GM18519 (cell line): ENCODE data around the gene TDP1.
A peak's percentile ranks its signal among the peaks of the same experiment; 100 is the strongest.

ENCODE experiments used
- ATAC-seq: cut with Tn5 transposase; IDR thresholded peaks from one replicate; pipeline ENCODE4 v1.9.1; 2021; ENCODE audit warnings: mild to moderate bottlenecking, moderate library complexity; ENCODE audit not compliant: unreplicated experiment, low FRiP score

TDP1 gene

DNA sequence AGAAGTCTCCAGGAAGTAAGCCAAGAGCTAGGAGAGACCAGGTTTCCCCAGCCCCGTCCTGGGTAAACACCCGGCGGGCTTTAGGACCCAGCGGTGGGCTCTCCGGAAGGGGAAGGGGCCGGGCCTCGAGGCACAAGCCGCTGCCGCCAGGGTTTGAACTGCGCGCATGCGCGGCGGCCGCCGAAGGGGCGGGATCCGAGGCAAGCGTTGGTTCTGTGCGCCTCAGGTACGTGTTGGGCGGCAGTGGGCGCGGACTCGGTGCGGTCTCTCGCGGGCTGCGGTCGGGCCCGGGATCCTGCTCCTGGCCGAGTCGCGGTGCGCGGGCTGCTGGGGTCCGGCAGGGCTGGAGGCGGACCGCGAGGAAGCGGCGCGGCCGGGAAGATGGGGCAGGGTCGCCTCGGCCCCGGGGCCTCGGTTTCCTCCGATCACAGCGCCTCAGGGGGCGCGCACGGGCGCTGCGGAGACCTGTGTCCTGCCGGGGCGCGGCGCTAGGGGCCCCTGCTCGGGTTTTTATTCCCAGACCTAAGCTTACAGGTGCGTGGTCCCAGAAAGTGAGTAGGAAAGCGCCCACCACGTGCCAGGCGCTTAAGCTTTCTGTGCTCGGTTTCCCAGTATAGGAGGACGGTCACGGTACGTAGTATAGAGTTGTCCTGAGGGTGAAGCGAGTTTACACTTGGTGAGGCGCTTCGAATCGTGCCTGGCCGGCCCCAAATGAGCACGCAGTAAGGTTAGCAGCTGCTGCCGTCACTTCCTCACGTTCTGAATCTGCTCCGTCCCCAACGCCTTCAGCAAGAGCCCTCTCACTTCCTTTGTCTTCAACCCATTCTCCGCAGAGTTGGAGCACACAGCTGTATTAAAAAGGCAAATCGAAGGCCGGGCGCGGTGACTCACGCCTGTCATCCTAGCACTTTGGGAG, at the start of gene TDP1:
Gene TDP1, plus strand, starts transcription at position 183 of the 916 bp plus-strand sequence. CDS start 7,188 bp downstream, outside the sequence.
- peak; percentile 53 for ATAC-seq

DNA sequence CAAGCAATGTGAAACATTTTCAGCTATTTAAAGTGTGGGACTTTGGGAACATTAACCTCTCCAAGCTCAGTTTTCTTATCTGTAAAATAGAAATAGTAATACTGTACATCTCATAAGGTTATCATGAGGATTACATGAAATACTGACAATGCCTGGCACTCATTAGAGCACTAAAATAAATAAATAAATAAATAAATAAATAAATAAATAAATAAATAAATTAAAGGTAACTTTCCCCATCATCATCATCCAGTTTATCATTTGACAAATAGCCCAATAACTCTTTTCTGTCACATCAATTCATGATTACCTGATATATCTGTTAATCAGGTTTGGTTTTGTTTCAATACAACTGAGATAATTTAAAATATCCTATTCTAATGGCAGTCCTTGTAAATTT, 49.7 kb upstream of the TDP1 start:
- ATAC-seq: no peak

DNA sequence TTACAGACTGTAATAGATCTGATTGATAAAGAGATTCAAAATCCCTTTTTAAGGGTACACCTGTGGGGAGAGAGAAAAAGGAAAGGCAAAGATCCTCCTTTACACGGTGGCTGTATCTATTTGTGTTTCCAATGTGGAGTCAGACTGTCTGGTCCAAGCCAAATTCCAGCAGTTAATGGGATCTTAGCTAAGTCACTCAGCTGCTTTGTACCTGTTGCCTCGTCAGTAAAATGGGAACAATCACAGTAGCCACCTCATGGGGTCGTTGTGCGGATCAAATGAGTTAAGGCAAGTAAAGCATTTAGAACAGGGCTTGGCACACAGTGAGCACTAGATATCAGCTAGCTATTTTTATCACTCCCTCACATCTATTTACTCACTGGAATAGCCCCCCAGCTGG, 48.1 kb upstream of the TDP1 start:
- ATAC-seq: no peak

DNA sequence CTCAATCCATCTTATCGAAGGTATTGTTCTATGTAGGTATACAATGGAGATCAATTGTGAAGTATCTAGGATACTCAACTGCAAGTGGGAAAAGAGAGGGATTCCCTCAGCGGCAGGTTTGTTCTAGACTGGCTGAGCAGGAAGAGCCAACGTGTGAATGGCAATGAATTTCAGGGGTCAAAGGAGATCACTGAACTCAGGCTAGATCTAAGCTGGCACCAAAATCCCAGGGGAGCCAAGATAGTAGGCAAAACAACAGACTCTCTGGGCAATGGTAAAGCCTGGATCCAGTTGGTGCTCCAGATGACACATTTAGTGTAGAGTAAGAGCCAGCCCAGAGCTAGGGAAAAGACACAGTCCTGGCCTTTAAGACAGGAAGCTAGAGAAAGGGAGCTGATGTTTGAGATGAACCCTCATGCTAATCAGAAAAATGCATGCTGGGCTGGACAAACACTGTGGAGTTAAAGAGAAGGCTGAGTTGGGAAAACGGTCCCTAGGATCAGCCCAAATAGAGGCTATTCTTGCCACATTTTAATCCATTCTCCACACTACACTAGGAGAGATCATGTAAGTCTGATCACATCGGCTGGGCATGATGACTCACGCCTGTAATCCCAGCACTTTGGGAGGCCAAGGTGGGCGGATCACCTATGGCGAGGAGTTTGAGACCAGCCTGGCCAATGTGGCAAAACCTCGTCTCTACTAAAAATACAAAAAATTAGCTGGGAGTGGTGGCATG, 46.8 kb upstream of the TDP1 start:
- no peak for ATAC-seq

DNA sequence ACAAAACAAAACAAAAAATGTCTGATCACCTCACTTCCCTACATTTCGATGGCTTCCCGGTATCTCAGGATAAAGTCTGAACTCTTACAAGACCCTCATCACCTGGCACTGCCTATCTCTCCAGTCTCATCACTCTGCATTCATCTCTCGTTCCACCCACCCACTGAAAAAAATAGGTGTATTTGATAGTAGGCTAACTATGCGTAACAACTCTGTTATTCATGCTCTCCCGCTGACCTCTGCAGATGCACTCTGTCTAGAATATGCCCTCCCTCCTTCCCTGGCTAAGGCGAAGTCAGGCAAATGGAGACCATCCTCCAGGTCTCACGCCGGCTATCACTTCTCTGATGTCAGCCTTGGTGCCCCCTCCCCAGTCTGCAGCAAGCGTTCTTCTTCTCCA, 46.1 kb upstream of the TDP1 start:
- no peak for ATAC-seq

DNA sequence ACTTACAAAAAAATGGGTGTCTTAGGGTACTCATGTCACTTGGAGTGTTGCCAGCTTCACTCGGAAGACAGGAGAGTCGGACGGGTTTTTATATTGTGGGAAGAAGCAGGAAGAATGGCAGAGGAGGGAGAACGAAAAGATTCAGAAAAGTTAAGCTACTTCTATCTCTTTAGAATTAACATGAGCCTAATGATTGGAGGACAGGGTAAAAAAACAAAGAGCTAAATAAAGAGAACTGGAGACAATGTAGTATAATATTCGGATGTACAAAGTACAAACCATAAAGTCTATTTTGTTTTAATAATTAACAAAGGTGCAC, 45.1 kb upstream of the TDP1 start:
- no peak for ATAC-seq

DNA sequence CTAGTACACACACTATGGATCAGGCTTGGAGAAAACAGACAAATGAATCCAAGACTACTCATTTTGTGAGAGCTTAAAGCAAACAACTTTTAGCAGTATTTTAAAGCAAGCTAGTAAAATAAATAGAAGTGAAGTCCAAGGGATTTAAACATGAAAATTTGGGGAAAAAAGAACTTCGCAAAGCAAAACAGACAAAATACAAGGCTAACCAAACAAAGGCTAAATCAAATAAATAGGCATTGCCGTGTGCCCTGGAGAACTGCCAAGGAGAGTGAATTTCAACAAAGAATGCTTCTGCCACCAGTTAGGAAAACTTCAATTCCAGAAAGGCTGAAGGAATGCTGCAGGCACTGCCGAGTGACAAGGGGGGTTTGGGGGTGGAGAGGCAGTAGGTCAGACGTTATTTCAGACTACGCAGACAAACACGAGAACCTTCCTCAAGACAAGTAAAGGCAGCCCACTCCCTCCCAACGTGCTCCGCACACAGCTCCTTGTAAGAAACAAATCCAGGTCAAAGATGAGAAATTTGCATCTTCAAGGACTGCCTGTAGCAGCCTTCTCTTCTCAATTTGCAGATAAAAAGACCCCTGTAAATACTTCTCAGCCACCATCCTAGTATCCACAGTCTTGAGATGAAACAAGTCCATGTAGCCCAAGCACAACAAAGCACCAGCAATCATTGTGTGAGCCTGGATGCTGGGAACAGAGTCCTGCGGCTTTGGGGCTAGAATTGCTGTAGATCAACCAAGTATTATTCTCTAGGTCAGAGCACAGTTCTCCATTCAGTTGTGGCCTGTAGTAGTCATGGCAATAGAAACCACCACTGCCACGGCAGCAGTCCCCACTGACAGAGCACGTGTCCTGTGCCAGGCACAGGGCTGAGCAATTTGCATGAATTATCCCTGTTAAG, 44.5 kb upstream of the TDP1 start:
- ATAC-seq: no peak

DNA sequence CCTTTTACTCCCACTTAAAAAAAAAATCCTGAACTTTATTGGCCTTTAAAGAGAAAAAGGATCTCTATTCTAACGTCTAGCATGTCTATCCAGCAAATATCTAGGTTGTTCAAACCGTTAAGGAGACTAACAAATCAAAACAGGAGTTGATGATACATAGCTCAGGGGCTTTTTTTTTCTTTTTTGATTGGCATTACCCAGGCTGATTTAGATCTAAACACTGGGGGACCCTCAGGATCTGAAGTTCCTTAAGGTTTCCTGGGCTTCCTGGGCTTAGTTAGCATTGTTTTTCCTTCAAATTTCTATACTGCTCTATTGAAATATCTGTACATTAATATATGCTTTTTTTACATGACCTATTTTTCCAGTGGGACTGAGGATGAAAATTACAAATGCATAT, 43.5 kb upstream of the TDP1 start:
- no peak for ATAC-seq

DNA sequence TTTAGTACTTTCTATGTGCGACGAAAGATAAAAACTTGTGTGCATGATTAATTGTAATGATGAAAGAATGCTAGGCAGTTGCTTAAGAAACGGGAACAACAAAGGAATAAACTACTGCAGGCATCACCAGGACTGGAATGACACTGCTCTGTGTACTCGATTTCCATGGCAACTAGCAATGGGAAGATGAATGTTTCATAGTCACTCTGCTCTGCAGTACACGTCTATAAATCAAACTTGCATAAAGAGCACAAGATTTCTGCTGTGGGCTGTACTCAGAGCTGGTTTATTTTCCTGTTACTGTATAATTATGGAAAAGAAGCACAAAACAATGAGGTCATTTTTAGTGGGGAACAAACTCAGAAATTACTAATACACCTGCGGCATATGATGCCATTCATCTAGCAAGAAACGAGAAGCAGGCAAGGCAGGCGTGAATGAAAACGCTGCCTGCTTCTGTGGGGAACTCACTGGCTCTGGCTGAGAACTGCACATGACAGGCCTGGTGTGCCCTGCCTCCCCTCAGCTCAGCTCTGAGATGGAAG, 43.0 kb upstream of the TDP1 start:
- no peak for ATAC-seq

DNA sequence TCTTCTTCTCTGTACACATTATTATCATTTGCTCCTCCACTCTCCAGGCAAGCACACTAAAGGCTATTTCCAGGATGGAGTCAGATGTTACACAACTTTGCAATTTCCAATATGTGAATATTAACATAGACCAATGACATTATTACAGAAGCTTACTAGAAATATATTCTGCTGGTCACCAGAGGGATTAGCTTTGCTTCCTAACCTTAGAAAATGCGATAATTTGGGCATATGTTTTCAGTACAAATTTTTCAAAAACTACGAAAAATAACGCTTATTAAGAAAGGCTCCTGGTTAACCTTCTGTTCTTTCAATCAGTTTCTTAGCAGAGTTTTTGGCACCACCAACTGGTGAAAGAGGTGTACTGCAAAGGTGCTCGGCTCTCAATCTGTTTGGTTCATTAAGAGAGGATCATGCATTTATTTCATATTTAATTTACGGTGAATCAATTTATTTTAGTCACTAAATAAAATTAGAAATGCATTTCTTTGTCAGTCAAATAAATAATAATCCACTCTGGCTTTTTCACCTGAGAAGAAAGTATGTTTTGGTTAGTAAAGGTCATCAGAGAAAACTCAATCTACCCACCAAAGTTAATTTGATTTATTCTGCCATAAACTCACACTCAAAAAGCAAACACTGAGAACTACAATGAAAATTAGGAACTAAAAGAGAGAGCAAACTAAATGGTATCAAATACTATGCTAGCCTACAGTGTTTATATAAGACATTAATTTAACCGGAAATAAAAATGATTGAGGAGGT, 40.4 kb upstream of the TDP1 start:
- ATAC-seq: no peak

DNA sequence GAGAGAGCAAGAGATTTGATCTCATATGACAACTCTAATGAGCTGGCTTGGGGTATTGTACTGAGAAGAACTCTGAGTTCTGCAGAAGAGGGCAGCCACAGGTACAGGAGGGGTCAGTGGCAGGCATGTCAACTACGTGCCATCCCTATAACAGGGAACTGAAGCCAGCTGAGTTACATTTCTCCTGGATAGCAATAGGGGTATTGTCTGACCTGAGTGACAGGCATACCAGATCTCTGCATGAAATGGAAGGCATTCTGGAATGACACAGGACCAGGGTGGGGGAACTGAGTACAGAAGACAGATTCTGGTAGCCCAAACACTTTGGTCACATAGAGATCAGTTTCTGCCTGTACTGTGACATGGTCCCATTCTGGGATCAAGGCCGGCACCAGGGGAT, 37.0 kb upstream of the TDP1 start:
- ATAC-seq: no peak

DNA sequence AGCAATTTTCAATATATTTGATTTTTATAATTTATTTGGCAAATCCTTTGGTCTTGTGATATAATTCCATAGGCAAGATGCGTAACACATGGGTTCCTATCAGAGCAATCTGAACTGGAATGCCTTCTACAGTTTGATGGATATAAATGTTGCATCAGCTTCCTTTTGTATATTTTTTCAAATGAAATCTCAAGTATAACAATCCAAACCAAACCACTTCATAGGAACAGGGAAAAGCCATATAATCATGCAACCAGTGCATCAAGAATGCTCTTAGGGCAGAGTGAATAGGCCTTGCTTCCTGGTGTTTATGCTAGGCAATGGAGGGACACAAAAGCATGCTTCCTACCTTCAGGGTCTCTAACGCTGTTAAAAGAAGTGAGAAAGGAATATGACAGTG, 35.7 kb upstream of the TDP1 start:
- no peak for ATAC-seq

DNA sequence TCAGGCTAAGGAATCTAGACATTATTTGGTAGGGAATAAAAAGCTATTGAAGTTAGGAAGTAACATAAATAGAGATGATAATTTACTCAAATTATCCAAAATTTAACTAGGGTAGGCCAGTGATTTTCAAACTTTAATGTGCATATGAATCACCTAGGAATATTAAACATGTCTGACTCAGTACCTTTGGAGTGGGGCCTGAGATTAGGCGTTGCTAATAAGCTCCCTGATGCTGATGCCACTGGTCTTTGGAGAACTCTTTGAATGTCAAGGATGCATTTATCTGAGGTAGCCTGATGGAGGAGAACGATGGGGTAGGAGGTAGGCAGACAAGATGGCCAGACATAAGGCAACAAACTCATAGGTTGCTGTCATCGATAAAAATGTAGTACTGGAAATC, 34.4 kb upstream of the TDP1 start:
- no peak for ATAC-seq

DNA sequence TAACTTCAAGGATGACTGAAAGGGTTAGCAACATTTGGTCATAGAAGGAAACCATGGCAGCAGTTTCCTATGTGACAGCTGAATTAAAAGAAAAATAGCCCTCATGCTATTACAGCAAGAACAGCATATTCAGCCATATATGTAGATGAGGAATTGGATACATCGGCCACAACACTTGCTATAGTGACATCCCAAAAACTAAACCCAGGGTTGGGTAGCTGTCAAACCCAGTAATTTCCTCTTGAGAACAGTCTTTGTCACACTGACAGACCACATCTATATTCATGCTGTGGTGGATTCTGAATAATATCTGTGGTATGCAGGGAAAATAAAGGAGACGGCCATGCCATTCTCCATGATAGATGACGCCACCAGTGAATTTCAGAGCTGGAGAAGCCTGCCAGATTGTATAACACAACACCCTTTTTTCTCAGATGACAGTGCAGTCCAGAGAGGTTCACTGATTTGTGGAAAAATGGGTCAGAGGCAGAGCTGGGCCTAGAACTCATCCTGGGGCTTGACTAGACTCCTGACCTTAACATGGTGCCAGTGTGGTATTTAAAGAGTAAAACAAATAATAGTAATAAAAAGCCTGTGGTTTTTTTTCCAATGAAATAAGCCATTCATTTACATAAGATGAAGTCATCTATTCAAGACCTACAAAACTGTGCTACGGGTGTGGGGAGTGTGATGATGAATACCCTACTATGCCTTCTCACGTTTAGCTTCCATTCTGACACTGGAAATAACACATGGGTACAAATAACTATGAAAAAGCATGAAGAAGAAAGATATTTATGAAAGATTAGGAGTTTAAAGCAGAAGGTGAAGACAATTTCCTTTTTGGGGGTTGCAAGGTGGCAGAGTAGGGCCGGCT, 33.5 kb upstream of the TDP1 start:
- ATAC-seq: no peak

DNA sequence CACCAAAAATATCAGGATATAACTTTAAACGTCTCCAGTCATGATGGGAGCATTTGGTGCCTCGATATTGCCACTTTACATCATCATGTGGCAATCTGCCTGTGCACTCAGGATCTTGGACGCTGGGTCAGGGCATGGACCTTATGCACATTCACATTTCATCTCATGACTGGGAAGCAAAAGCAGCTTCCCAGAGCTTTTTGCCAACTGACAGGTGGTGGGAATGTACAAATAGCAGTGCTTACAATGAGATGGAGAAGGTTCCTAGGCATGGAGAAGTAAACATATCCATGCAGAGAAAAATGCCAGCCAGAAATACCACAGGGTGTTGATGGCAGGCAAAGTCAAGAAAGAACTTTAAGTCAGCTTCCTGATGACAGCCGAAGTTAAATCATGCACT, 31.5 kb upstream of the TDP1 start:
- ATAC-seq: no peak

DNA sequence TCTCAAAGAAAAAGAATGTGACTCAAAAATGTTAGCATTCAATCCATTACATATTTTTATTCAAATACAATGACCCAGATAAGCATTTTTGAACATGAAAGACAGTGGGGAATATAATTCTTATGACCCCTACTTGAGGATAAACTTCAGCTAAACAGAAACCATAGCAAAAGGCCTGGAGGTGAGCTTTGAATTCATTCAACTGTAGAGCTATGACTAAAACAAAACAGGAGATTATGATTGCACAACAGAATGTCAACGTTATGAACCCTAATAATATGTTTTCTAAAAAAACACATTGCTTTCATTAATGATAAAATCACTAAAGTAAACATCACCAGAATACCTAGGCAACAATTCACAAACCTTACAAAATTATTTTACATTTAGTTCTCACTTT, 29.0 kb upstream of the TDP1 start:
- no peak for ATAC-seq

DNA sequence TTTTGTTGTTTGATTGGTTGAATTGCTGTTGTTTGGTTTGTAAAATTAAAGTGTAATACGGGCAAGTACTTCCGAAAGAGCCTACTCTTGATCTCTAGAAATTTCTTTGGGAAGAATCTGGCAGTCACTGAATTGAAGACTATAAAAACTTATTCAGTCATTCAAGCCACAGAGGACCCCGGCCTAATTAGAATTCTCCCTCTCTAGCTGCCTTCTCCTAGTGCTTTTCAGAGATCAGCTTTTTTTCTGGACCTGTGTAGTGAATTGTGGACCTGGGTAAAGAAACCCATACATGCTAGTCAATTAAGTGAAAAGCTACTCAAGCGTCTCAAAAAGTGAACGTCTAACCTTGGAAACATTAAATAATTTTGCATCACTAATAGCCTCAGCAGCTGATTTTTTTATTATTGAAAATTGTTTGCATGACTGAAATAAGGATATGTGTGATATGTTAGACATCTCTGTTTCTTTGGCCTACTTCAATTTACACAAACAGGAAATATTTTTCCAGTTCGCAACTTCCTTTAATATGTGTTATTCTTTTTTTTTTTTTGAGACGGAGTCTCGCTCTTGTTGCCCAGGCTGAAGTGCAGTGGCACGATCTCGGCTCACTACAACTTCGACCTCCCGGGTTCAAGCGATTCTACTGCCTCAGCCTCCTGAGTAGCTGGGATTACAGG, 28.4 kb upstream of the TDP1 start:
- ATAC-seq: no peak

DNA sequence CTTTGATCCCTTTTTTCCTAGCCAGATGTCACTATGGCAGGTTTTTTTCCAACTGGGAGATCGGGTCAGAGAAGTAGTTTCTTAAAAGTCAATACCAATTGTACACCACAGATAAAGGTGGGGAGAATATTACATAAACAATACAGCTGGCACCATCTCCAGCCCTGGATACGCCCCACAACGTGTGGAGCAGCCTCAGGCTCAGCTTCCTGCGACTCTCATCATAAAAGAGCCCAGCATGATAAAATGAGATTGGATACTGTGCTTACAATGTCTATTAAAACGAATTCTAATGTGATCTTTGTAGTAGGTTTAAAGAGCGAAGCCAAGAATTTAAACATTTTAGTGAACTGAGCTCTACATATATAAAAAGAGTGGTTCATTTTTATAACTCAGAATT, 22.7 kb upstream of the TDP1 start:
- ATAC-seq: no peak
